Cardiac septum (tissue), 1 donor: ENCODE data around the gene SCUBE3. TPM values are rescaled to one million over a fixed set of nuclear protein-coding genes. Genes with fewer than 3 reads are reported as not detected.

Source experiments
- DNase-seq: peaks from one replicate; pipeline ENCODE4 v3.0.0-alpha.2; 2020; ENCODE audit warnings: low spot score
- intact Hi-C: fragments of 100-400 bp; cut with DNase I; formaldehyde crosslinking; loops from one replicate; pipeline ENCODE4 v1.14.0; 2022
- total RNA-seq: library from RNA; stranded (reverse); fragmentation: NEBNext Ultra II Directional; extraction: Animal tissue kit (Norgen Biotek cat#: 25700); gene quantifications from one replicate; pipeline ENCODE4 v1.2.1, GENCODE V29; 2021
- donor health status: DM: no; HTN: no; CAD: no.

Gene SCUBE3
- total RNA-seq, 1 donor from 2014 or later = 5.2 TPM

DNA sequence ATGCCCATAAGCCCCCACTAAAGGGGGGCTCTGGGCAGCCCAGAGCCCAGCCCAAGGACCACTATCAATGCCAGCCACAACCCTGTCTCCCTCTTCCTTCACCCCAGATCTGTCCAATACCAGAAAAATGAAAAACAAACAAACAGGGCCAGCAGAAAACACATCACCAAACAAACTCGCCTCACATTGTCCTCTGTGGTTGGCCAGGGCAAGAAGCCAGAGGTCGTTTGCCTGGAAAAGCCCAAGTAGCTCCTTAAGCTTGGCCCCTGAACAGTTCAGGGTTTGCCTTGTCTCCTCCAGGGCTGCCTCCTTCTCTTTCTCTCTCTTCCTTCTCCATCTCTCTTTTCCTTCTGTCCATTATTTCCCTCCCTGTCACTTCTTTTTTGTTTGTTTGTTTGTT, 10.1 kb upstream of the SCUBE3 start:
- DNase-seq = no peak
- intact Hi-C loops = loop anchor here (2.0 to 10.0 kb wide), 2 partner anchors 57 to 219 kb away; no protein-coding TSS in a partner anchor

DNA sequence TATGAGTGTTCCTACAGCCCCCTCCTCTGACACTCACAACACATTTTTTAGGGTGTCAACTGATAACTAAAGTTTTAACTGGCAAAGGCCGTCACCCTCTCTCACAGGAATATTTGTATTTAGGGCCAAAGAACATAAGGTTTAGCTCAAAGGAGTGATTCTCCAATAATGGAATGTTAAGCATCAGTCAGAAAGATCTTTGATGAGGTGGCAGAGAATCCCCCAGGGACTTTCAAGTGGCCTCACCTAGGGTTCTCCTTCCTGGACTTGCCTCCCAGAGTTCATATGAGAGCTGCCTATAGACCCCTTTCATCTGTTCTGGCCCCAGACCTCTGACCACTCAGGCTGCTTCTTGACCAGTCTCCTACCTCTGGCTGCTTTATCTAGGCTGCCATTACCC, 7.4 kb upstream of the SCUBE3 start:
- no peak for DNase-seq
- intact Hi-C loops = loop anchor here (5.0 to 10.0 kb wide), 2 partner anchors 36 to 222 kb away; no protein-coding TSS in a partner anchor

GRCh38 chr6:35208419-35208818, 5.3 kb upstream of the SCUBE3 start:
- intact Hi-C loops = loop anchor here (5.0 to 10.0 kb wide), 2 partner anchors 34 to 224 kb away; no protein-coding TSS in a partner anchor

DNA sequence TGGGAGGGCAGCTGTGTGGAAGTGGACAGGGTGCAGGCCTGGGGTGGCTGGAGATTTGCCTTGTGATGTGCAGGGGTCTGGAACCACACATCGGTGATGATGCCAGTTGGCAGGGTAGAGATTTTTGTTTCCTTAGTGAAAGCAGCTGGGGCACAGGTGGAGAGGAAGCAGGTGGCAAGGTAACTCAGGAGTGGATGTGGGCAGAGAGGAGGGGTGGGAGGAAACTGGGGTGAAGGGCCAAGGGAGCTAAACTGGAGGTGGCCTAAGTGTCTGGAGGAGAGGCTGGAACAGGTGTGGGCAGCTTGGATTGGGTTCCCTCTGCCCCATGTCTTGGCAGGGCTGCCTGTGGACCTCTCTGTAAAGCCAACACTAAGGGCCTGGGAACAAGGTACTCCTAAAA, 4.7 kb upstream of the SCUBE3 start:
- intact Hi-C loops = loop anchor here (5.0 to 10.0 kb wide), 2 partner anchors 33 to 224 kb away; no protein-coding TSS in a partner anchor
- no peak for DNase-seq

More at GRCh38 chr6:35208419-35208818, 5.3 kb upstream of the SCUBE3 start:
- no peak for DNase-seq

DNA sequence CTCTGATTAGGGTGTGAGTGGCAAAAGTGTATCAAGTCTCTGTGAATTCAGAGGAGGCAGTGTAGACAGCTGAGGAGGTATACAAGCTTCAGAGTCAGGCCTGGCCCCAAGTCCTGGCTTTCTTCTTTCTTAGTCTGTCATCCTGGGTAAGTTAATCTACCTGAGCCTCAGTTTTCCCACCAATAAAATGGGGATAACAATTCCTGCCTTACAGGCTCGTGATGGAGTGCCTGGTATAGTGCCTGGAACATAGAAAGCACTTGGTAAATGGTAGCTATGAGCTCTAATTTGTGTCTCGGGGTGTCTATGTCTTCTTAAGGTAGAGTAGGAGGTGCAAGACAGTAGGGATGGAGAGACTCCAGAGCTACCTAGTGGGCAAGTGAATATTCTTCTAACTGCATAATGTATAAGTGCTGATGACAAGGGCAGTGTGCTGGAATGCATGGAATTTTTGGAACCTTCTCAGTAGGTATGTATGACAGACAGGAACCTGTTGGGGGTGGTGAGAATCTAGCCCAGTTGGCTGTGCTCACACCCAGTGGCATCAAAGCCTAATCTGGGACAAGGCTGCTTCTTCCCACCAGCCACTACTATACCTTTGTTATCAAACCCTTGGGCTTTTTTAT, 4.0 kb upstream of the SCUBE3 start:
- no peak for DNase-seq
- intact Hi-C loops = loop anchor here (5.0 to 10.0 kb wide), 2 partner anchors 33 to 225 kb away; no protein-coding TSS in a partner anchor

GRCh38 chr6:35213298-35213791, 411 bp upstream of the SCUBE3 start:
- no peak for DNase-seq

DNA sequence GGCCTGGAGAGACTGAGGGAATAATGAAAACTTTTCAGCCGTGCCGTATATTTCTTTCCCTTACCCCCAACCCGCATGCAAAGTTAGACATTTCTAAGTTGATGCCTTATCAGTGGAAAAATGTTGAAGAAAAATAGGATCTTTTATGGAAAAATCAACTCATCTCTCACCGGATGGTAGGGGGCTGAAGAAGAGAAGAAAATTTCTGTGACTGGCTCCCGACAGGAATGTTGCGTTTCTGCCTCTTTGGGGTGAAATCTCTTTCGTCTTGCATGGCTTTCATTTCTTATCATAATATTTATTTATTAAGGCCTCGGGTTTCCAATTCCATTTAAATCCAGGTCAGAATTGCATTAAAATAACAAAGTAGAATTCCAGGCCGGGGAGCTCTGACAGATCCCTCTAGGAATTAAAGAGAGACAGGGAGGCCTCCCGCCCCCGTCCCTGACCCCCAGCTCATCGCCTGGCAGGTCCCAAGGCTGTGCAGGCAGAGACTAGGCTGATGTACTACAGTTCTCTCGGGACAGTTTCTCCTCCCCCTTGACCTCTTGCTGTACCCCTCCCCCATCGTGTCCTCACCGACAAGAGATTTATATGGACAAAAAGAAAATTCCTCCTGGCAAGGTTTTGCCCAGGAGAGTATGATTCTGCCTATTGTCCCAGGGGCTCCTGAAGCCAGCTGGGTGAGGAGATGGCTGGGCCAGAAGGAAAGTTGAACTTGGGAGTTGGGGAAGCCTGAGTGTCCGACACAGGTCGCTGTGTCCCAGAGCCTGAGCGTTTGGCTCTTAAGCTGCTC, 1.3 kb downstream of the SCUBE3 start:
- no peak for DNase-seq
- intact Hi-C loops = no loop called here

More at GRCh38 chr6:35213298-35213791, 411 bp upstream of the SCUBE3 start:
- intact Hi-C loops = no loop called here

DNA sequence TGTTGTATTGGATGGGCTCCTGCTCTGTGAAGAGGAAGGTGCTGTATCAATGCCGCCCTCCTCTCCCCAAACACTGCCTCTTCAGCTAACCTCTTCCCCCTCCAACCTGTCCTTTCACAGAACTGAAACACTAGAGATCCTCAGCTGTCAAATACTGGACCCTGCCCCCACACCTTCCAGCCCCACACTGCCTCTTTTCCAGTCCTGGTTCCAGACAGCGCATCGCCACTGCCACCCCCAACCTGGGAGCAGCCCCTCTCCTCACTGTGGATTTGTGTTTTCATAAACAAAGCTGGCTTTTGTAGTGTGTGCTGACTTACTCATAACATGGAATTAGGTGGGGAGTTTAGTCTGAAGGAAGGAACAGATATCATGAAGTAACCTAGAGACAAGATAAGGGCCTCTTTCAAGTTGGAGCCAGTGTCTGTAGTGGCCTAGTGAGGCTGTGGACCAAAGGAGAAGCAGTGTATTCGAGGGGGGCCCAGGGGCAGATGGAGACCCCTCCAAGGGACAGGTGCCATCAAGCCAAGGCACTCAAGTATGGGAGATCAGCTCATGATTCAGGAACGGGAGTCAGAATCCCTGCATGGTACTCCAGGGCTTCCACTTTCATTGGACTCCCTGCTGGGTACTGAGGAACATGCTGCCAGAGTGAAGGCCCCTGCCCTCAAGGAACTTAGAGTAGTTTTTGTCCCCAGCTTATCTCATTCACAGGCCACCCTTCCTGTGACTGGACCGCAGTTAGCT, 2.1 kb downstream of the SCUBE3 start:
- DNase-seq = no peak
- intact Hi-C loops = no loop called here

DNA sequence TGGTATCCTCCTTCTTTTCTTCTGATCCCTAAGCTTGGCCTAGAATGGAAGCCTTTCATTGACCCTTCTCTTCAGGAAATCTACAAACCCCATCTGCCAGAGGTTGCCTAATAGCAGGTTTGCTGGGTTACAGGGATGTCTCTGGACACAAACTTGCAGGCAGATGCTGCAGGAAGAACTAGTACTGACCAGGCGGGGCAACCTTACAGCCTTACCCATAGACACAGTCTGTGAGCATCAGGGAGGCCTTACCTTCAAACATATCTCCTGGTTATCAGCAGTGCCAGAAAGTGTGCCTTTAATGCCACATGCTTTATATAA, 2.6 kb downstream of the SCUBE3 start:
- intact Hi-C loops = no loop called here
- DNase-seq = no peak

DNA sequence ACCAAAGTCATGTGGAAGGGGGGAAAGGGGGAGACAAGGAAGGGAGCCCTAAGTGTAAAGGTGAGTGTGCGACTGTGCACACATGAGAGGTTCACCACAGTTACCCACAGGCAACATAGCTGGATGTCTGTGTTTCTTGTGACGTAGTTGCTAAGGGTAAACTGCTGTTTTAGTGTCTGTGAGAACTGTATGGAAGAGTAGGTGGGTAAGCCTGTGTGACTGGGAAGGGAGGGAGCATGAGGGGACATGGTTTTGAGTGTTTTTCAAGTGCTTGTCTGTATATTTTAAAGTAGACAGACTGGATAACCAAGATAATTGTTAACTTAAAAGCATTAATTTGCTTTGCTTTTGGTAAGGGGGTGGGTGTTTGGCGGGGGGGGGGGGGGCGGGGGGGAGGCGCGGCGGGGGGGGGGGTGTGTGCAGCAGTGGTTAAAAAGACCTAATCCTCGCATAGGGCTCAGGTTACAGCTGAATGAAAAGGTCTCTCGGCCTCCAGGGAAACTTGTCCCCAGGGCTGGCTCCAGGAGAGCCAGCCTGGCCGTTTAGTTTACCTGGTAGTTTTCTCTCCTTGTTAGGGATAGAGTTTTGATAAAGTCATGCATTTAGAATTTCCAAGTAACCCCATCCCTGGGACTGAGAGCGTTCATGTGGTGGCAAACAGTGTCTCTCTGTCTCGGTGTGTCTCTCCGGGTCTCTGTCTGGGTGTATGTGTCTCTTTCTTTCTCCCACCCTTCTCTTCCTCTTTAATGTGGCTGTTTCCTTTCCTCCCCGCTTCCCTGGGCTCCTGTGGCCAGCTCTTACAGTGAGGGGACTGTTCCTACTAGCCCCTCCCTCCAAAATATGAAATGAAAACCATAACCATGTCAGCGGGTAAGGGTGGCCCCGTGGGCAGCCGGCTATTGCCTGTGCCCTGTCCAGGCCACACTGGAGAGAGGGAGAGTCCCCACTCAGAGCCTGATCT, 3.4 kb downstream of the SCUBE3 start:
- DNase-seq = no peak
- intact Hi-C loops = no loop called here

- intact Hi-C loops = no loop called here
- DNase-seq = no peak
Observed at GRCh38 chr6:35218021-35218420, 4.3 kb downstream of the SCUBE3 start.

- no peak for DNase-seq
- intact Hi-C loops = no loop called here
Observed at GRCh38 chr6:35218456-35218855, 4.7 kb downstream of the SCUBE3 start.

GRCh38 chr6:35219683-35220326, 6.0 kb downstream of the SCUBE3 start:
- intact Hi-C loops = loop anchor here (5.0 kb wide), 1 partner anchor 73 kb away; no protein-coding TSS in a partner anchor
- DNase-seq = no peak

DNA sequence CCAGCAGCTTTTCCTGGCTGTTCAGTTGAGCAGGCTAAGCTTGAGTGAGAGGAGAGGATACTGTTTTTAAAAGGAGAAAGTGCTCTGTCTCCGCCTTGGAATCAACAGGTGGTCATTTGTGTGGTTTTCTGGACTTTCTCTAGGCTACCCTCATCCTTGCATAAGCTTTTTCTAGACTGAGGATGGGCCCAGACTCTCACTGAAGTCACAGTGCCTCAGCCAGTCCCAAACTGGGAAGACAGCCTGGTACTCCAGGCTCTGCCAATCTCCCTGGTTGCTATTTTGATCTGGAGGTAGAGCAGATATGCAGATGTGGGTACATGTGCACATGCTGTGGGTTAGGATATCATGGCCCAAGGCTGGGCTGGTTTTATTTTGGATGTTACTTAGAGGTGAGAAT, 7.0 kb downstream of the SCUBE3 start:
- intact Hi-C loops = loop anchor here (5.0 kb wide), 1 partner anchor 73 kb away; no protein-coding TSS in a partner anchor
- no peak for DNase-seq

DNA sequence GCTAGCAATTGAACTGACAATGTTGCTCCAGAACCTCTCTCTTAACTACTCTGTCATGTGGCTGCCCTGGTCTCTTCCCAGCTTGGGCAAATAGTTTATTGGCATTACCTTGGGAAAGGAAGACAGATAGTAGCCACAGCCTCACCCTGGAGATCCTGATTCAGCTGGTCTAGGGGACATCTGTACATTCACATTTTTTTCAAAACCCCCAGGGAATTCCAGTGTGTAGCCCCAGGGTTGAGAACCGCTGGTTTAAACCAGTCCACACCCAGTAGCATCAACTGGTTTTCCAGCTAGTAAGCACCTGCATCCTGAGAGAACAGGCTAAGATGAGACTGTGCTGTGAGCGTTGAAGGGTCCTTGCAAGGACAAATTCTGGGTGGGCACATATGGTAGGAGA, 9.6 kb downstream of the SCUBE3 start:
- intact Hi-C loops = loop anchor here (5.0 kb wide), 1 partner anchor 76 kb away; no protein-coding TSS in a partner anchor
- DNase-seq = no peak

DNA sequence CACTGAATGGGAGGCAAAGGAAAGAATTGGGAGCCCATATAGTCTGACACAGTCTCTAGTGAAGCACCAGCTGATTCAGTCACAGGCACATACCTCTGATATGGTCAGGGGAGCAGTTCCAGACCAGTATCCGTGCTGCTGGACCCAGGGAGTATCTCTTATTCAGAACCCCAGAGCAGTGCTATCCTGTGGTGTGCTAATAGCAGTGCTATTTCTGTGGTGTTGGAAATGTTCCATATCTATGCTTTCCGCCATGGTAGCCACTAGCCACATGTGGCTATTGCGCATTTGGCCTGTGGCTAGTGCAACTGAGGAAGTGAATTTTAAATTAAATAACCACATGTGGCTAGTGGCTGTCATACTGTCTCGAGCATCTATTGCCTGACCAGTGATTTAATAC, 11.0 kb downstream of the SCUBE3 start:
- no peak for DNase-seq
- intact Hi-C loops = loop anchor here (5.0 kb wide), 1 partner anchor 77 kb away; no protein-coding TSS in a partner anchor

DNA sequence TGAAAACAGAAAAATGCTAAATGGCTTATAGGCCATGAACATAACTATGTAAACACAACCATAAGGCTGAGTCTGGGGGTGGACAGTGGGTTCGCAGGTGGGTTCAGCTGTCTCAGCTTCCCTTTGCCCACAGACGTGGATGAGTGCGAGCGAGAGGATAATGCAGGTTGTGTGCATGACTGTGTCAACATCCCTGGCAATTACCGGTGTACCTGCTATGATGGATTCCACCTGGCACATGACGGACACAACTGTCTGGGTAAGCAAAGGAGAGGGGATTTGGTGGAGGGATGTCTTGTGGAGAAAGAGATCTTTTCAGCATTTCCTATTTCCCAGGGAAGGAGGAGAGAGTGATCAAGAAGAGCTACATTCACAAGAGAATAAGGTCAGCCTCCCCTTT, 14.7 kb downstream of the SCUBE3 start:
- intact Hi-C loops = no loop called here
- DNase-seq = no peak

- intact Hi-C loops = no loop called here
- no peak for DNase-seq
Observed at GRCh38 chr6:35229304-35229703, 15.5 kb downstream of the SCUBE3 start.
